Ectodermal cell (in vitro differentiated cells): ENCODE measurements around the gene MSMP.
A peak's percentile ranks its signal among the peaks of the same experiment; 100 is the strongest.

Experiments
- H3K27ac ChIP-seq: 2 replicates; pipeline ENCODE4 v1.7.0; 2013; ENCODE audit warnings: mild to moderate bottlenecking, low read depth, low read length; ENCODE audit not compliant: insufficient read depth, poor library complexity, severe bottlenecking
- H3K27me3 ChIP-seq: 2 replicates; pipeline ENCODE4 v1.7.0; 2013; ENCODE audit warnings: mild to moderate bottlenecking, low read length; ENCODE audit not compliant: insufficient read depth, control insufficient read depth, poor library complexity, severe bottlenecking
- H3K36me3 ChIP-seq: one replicate; pipeline ENCODE4 v1.7.0; 2013; ENCODE audit warnings: low read length; ENCODE audit not compliant: control insufficient read depth, insufficient read depth
- H3K4me1 ChIP-seq: one replicate; pipeline ENCODE4 v1.7.0; 2013; ENCODE audit warnings: low read length; ENCODE audit not compliant: control insufficient read depth, insufficient read depth
- H3K4me3 ChIP-seq: 2 replicates; pipeline ENCODE4 v1.7.0; 2013; ENCODE audit warnings: low read depth, low read length, control low read depth; ENCODE audit not compliant: insufficient read depth
- H3K9me3 ChIP-seq: 2 replicates; pipeline ENCODE4 v1.7.0; 2013; ENCODE audit warnings: mild to moderate bottlenecking, low read length, moderate library complexity; ENCODE audit not compliant: control insufficient read depth
- WGBS, 2 experiments: methylation state at CpG; one replicate each; pipeline ENCODE4 v1.1.7; 2013; ENCODE audit warnings: missing lambda C conversion rate in 2 of 2; 5-methylcytosine and 5-hydroxymethylcytosine counted together

The MSMP gene

DNA sequence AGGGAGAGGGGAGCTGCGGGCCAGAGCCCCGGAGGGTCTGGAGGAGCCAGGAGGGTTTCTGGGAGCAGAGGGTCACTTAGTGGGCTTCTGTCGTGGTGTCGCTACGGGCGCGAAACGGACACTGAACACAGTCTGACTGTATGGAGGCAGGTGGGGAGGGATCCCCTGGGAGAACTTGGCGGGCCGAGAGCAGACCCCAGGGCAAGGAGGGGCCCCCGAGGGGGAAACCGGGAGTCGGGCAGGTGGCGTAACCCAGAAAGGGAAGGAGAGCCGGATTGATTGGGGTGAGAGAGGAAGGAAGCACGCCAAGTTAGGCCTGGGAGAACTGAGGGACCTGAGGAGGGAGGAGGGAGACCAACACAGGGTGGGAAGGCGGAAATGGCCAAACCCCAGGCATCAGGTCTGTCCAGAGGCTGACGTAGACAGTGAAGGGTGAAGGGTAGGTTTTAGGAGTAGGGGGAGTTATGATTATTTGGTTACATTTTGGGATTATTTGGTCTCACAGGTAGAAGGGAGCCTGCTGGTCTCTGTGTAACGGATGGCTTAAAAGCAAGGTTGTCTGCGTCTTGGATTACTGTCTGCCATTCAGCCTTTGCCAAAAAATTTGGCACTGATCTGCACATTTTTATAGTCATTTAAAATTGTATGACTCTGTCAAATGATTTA is 3.3 kb upstream of the MSMP start:
- H3K36me3 ChIP-seq: peaks cover 9% of the 10 kb centered on the region
- peak overlapping the region; percentile 81 for H3K27ac ChIP-seq
- 2 to 3% methylated on average over 20 of the region's 20 CpGs for WGBS, 2 experiments
- H3K27me3 ChIP-seq: no peaks in the 10 kb centered on the region
- H3K4me1 ChIP-seq: peaks cover 10% of the 10 kb centered on the region
- H3K4me3 ChIP-seq: peak overlapping the region; percentile 79
- no peaks in the 10 kb centered on the region for H3K9me3 ChIP-seq

DNA sequence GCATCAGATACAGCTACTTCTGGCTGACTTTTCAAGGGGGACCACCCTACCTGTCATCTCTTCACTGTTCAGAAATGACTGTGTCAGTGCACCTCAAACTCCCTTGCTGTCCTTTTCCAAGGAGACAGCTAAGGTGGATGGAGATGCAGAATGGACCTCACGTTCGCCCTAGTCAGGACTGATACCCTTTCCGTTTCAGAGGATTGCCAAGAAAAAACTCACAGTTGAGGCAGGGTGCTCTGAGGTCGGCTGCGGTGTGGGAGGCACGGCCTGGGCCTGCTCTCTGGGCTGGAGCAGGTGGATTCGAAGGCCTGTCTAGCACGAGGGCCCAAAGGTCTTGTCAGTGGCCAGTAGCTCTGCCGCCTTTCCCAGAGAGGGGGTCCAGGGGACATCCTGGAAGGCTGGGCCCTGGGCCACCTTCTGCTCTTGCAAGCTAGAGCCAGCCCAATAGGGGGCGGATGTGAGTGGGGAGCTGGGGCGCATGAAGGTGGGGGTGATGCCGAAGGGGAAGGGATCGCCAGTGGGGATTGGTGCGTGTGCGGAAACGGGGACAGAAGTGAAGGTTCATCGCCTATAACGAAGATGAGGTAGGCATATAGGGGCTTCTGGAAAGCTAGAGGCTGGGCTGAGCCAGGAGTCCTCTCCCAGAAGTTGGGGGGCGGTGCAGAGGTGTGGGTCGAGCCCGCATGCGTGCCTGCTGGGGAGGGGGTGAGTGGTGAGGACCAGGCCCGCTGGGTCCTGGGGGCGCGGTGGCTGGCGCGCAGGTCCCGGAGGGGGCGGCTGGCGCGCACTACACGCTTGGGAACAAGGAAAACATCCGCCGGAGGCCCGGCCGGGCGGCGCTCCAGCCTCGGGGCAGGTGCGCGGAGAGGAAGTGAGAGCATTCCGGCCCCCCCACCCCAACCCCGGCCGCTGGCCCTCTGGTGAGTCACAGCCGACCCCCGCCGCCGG is 2.5 kb upstream of the MSMP start:
- 13 to 14% methylated on average over 48 of the region's 48 CpGs for WGBS, 2 experiments
- H3K27ac ChIP-seq: peak overlapping the region; percentile 81
- H3K36me3 ChIP-seq: peaks cover 9% of the 10 kb centered on the region

DNA sequence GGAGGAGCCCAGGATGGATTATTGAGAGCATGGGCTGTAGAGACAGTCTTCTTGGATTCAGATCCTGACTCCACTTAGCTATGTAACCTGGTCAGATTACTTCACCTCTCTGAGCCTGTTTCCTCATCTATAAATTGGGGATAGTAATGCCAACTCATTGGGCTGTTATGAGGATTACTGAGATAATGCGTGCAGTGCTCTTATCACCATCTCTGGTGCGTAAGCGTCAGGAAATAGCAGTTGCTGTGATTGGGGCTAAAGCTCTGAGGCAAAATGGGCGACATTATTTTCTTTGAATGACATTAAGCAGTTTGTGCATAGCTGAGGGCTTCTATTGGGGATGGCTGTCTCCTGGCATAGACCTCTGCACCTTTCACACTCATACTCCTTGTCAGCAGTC is 995 bp upstream of the MSMP start:
- Histone ChIP-seq H3K4me3 (no peak overlapping the region), H3K9me3 (no peaks in the 10 kb centered on the region), H3K27ac (no peak overlapping the region), H3K27me3 (no peaks in the 10 kb centered on the region), H3K36me3 (peaks cover 9% of the 10 kb centered on the region), H3K4me1 (peaks cover 11% of the 10 kb centered on the region)
- 94 to 96% methylated on average over 4 of the region's 4 CpGs for WGBS, 2 experiments

More for the DNA sequence above, 2.5 kb upstream of the MSMP start:
- peak overlapping the region; percentile 79 for H3K4me3 ChIP-seq
- no peaks in the 10 kb centered on the region for H3K9me3 ChIP-seq
- H3K27me3 ChIP-seq: no peaks in the 10 kb centered on the region
- H3K4me1 ChIP-seq: peaks cover 10% of the 10 kb centered on the region

DNA sequence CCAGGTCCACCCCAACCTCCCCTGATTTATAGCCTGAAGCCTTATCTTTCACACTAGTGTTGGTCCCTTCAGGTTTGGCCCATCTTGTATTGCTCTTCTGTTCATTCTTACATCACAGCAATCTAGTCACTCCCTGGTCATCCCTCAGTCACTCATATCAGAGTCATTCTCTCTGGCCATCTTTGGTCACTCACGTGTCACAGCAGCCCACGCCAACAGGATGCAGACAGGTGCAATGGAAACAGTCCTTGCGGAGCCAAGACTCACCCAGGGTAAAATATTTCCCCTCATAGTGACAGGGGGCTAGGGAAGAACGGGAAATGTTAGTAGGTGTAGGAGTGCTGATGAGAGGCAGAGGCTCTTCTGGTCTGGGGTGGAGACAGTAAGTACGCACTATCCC is 610 bp downstream of the MSMP start:
- Histone ChIP-seq H3K36me3 (peaks cover 9% of the 10 kb centered on the region), H3K4me1 (peaks cover 12% of the 10 kb centered on the region), H3K4me3 (no peak overlapping the region), H3K27ac (no peak overlapping the region), H3K9me3 (no peaks in the 10 kb centered on the region), H3K27me3 (no peaks in the 10 kb centered on the region)
- 97 to 99% methylated on average over 5 of the region's 5 CpGs for WGBS, 2 experiments

DNA sequence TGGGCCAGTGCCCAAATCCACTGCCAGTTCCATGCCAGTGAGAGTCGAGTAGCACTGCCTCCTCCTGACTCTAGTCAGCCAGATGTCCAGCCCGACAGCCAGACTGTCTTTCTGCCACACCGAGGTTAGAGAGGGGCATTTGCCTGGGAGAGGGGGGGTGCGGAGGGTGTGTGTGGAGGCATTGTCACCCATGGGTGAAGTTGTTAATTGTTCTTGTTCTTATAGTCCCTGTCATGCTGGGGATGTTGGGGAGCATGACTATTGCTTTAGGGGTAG is 3.9 kb downstream of the MSMP start:
- H3K36me3 ChIP-seq: peaks cover 9% of the 10 kb centered on the region
- H3K9me3 ChIP-seq: no peaks in the 10 kb centered on the region
- no peak overlapping the region for H3K27ac ChIP-seq
- peak overlapping the region; percentile 86 for H3K4me3 ChIP-seq
- H3K27me3 ChIP-seq: no peaks in the 10 kb centered on the region
- 89 to 93% methylated on average over 4 of the region's 4 CpGs for WGBS, 2 experiments
- peaks cover 21% of the 10 kb centered on the region for H3K4me1 ChIP-seq

DNA sequence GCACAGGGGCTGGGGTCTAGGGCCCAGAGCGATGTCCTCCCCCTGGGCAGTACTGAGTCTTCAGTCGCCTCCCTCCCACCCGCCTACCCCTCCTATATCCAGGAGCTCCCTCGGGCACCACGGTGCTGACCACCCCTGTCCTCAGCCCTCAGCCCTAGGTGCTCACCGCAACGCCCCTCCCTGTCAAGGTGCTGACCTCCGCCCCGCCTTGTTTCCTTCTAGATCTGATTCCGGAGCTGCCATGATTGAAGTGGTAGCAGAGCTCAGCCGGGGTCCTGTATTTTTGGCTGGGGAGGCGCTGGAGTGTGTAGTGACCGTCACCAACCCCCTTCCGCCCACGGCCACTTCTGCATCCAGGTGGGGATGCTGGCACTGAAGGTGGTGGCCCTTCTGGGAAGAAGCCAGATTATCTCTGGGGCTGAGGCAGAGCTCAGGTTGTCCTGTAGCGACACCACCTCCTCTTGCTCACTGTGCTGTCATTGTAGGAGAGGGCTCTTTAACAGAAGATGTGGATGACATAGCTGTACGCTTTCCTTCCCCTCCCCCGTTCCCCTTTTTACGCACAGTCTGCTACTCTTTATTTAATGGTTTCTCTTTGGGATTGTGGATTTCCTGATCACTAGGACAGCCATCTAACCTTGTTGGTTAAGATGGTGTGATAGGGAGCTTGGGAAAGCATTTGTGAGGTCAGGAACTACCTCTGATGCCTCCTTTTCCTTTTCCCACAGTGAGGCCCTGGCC is 4.4 kb downstream of the MSMP start:
- Histone ChIP-seq H3K9me3 (no peaks in the 10 kb centered on the region), H3K36me3 (peaks cover 11% of the 10 kb centered on the region), H3K27ac (no peak overlapping the region), H3K4me3 (peak overlapping the region; percentile 86), H3K4me1 (peaks cover 21% of the 10 kb centered on the region), H3K27me3 (no peaks in the 10 kb centered on the region)
- 9 to 10% methylated on average over 17 to 18 of the region's 19 CpGs for WGBS, 2 experiments

DNA sequence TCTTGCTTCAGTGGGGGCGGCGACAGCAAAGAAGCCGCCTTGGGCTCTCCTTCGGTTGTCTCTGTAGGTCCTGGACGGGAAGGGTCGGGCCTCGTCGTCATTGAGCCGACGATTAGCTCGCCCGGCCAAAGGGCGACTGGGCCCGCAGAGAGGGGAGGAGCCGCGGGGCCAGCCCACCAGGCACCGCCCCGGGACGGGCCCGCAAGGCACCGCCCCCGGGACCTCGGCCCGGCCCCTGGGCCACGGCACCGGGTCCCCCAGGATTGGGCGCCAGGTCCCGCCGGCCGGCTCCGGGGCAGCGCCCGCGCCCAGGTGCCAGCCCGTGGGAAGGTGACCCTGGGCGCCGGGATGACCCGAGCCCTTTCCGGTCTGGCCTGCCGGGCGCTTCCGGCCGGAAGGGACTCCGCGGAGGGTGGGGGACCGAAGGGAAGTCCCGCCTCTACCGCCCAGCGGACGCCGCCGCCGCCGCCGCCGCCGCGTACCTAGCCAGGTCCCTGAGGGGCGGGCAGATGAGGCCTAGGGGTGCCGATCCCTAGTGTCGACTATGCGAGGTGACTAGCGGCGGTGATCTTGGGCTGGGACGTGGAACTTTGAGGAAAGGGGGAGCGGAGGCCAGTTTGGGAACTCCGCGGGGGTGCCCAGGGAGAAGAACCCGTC is 5.1 kb downstream of the MSMP start, which contains the start of the genes GBA2 and RGP1:
Gene GBA2 (minus strand): TSS at position 371 of the 657 bp plus-strand sequence. CDS start 524 bp downstream, outside the sequence.
Gene RGP1 (plus strand): TSS at position 430 of the 657 bp plus-strand sequence. CDS start 469 bp downstream, outside the sequence.
- Histone ChIP-seq H3K4me1 (peaks cover 21% of the 10 kb centered on the region), H3K27ac (peak within 1 kb of the TSS; percentile 76), H3K4me3 (peak within 1 kb of the TSS; percentile 86), H3K36me3 (peaks cover 18% of the 10 kb centered on the region), H3K27me3 (no peaks in the 10 kb centered on the region), H3K9me3 (no peaks in the 10 kb centered on the region)
- 0% methylated on average over 69 of the region's 69 CpGs for WGBS, 2 experiments

DNA sequence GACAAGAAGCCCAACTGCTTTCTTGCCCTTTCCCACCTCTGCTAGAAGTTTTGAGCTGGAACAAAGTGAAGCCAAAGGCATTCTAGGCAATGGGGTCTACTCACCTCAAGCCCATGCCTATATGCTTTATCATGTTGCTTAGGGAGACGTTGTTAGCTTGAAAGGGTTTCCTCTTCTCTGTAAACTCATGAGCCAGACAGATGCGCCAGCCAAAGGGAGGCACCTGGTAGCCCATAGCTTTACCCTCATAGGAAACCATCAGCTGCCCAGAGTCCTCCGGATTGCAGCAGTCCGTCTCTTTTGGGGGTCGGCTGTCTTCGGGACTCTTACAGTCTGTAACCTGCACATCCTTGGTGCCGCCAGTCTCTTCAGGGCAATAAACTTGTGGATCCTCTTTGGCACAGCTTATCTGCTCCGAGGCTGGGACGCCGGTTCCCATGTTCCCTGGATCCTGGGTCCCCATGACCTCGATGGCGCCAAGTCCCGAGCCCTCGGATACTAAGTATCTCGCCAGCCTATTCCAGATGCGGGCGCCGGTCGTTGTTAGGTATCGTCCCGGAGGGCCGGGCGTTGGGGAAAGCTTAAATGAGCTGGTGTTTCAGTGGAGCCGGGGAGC is 5.7 kb downstream of the MSMP start:
- peak overlapping the region; percentile 86 for H3K4me3 ChIP-seq
- H3K36me3 ChIP-seq: peaks cover 21% of the 10 kb centered on the region
- peaks cover 21% of the 10 kb centered on the region for H3K4me1 ChIP-seq
- 1 to 2% methylated on average over 24 of the region's 24 CpGs for WGBS, 2 experiments
- H3K9me3 ChIP-seq: no peaks in the 10 kb centered on the region
- peak overlapping the region; percentile 76 for H3K27ac ChIP-seq
- H3K27me3 ChIP-seq: no peaks in the 10 kb centered on the region

DNA sequence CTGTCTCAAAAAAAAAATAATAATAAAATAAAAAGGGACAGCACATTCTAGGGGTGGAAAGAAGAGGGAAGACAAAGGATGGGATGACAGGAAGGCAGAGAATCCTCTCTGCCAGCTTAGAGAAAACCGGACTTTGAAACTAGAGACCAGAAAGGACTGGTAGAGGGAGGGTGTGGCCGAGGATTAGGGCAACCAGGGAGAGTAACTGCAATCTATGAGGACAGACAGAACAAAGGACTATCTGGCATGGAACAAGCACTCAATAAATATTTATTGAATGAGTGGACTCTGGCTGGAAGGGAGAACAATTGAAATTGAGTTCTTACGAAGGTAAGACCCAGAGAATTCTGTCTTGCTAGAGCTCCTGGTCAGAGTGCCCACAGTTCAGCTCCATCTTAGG is 7.5 kb downstream of the MSMP start:
- Histone ChIP-seq H3K27ac (no peak overlapping the region), H3K27me3 (no peaks in the 10 kb centered on the region), H3K4me1 (peaks cover 21% of the 10 kb centered on the region), H3K9me3 (no peaks in the 10 kb centered on the region), H3K4me3 (peak overlapping the region; percentile 86), H3K36me3 (peaks cover 22% of the 10 kb centered on the region)
- WGBS, 2 experiments: 74 to 76% methylated on average over 3 of the region's 3 CpGs
